K562 (cell line): Measurements from ENCODE around the gene KIAA0319L. TPM values are rescaled to one million over a fixed set of nuclear protein-coding genes. Genes with fewer than 3 reads are reported as not detected.

Experiments used
- CC2D1A ChIP-seq: fragments of 450-650 bp; IDR thresholded peaks from 2 replicates; pipeline ENCODE4 v1.6.1; 2017; ENCODE audit warnings: mild to moderate bottlenecking
- CHD2 ChIP-seq: IDR thresholded peaks from 2 replicates; pipeline ENCODE4 v1.6.1; 2011; ENCODE audit warnings: low read depth, low read length
- EGR1 ChIP-seq: fragments of 450-650 bp; conservative IDR thresholded peaks from 2 replicates; pipeline ENCODE4 v1.6.1; 2017; ENCODE audit warnings: mild to moderate bottlenecking
- EHMT2 ChIP-seq: fragments of 450-650 bp; IDR thresholded peaks from 2 replicates; pipeline ENCODE4 v1.6.1; 2018; ENCODE audit warnings: antibody characterized with exemption
- ETV6 ChIP-seq, 3 experiments: fragments of 150-350 bp in 1 of 3; sonication (generic) in 1 of 3; formaldehyde crosslinking in 1 of 3; IDR thresholded peaks; 2 replicates each; pipeline versions ENCODE4 v1.6.1 to v1.8.0; 2014 to 2022; ENCODE audit warnings: borderline replicate concordance in 2 of 3, low read depth in 2 of 3, antibody characterized with exemption in 1 of 3, low read length in 1 of 3, mild to moderate bottlenecking in 1 of 3, missing genetic modification reagents in 1 of 3
- GTF2F1 ChIP-seq: IDR thresholded peaks from 2 replicates; pipeline ENCODE4 v1.6.1; 2011; ENCODE audit warnings: low read depth, low read length, improper control_type of control experiment
- HDAC8 ChIP-seq: fragments of 450-650 bp; IDR thresholded peaks from 2 replicates; pipeline ENCODE4 v1.6.1; 2016; ENCODE audit warnings: mild to moderate bottlenecking, missing genetic modification characterization, moderate library complexity, missing compliant biosample characterization
- HNRNPLL ChIP-seq: fragments of 200-400 bp; formaldehyde crosslinking; IDR thresholded peaks from 2 replicates; pipeline ENCODE4 v1.6.1; 2017; ENCODE audit warnings: low read length, low read depth, mild to moderate bottlenecking; ENCODE audit not compliant: poor library complexity, severe bottlenecking
- KDM5B ChIP-seq: fragments of 200-600 bp; sonication (generic); IDR thresholded peaks from 2 replicates; pipeline ENCODE4 v1.6.1; 2012; ENCODE audit warnings: low read depth, mild to moderate bottlenecking, moderate library complexity, low read length, control low read depth, inconsistent platforms; ENCODE audit not compliant: insufficient replicate concordance
- POLR2B ChIP-seq: fragments of 450-650 bp; IDR thresholded peaks from 2 replicates; pipeline ENCODE4 v1.6.1; 2018; ENCODE audit warnings: low read depth; ENCODE audit not compliant: partially characterized antibody
- POLR2H ChIP-seq: IDR thresholded peaks from 2 replicates; pipeline ENCODE4 v1.6.1; 2016; ENCODE audit warnings: missing genetic modification characterization, low read depth, mild to moderate bottlenecking, control low read depth, missing compliant biosample characterization, moderate library complexity
- RBM14 ChIP-seq: fragments of 200-400 bp; formaldehyde crosslinking; IDR thresholded peaks from 2 replicates; pipeline ENCODE4 v1.6.1; 2018; ENCODE audit warnings: low read depth, mild to moderate bottlenecking, low read length, moderate library complexity, borderline replicate concordance; ENCODE audit not compliant: insufficient read depth
- TCF7L2 ChIP-seq: fragments of 150-350 bp; IDR thresholded peaks from 2 replicates; pipeline ENCODE4 v1.6.1; 2016; ENCODE audit warnings: low read depth, mild to moderate bottlenecking, low read length, moderate library complexity
- ZNF347 ChIP-seq: fragments of 450-650 bp; formaldehyde crosslinking; IDR thresholded peaks from 2 replicates; pipeline ENCODE4 v1.4.0; 2020; ENCODE audit warnings: low read depth, mild to moderate bottlenecking, moderate library complexity
- ZNF354B ChIP-seq: fragments of 250-450 bp; sonication (Bioruptor Pico); IDR thresholded peaks from 2 replicates; pipeline ENCODE4 v1.4.0; 2020
- ZNF717 ChIP-seq: fragments of 250-450 bp; sonication (Bioruptor Pico); IDR thresholded peaks from 2 replicates; pipeline ENCODE4 v1.5.0; 2021
- polyA plus RNA-seq, 8 experiments: library from polyadenylated mRNA; depleted of rRNA in 4 of 8; stranded (reverse) in 5 of 8; unstranded in 3 of 8; fragments of >200 nt; fragmentation: Nextera tagmentation in 2 of 8; fragmentation: Illumina TruSeq in 1 of 8; extraction: Ambion mirVana in 2 of 8; extraction: Trizol in 1 of 8; gene quantifications; 2 replicates each; pipeline versions ENCODE4 v1.2.1 to v1.2.3, GENCODE V29; 2011 to 2014; ENCODE audit warnings: inconsistent platforms in 1 of 8, missing spikeins in 1 of 8
- total RNA-seq, 7 experiments: library from RNA; depleted of rRNA in 6 of 7; stranded (reverse); fragments of >200 nt in 6 of 7; fragmentation: Illumina TruSeq in 2 of 7; extraction: Trizol in 2 of 7; gene quantifications; 2 replicates each; pipeline versions ENCODE4 v1.2.1 to v1.2.3, GENCODE V29; 2011 to 2021; ENCODE audit warnings: low replicate concordance in 1 of 7
- TF ChIP-seq, protein P1 (sequence below), 2 experiments: IDR thresholded peaks; 2 replicates each; pipeline ENCODE4 v1.6.1; 2012; ENCODE audit warnings: improper control_type of control experiment in 2 of 2, low read depth in 2 of 2, low read length in 2 of 2, borderline replicate concordance in 1 of 2
- TF ChIP-seq, protein P2 (sequence below): fragments of 450-650 bp; IDR thresholded peaks from 2 replicates; pipeline ENCODE4 v1.6.1; 2016; ENCODE audit warnings: mild to moderate bottlenecking
- TF ChIP-seq, protein P3 (sequence below): sonication (generic); formaldehyde crosslinking; IDR thresholded peaks from 2 replicates; pipeline ENCODE4 v1.5.0; 2020; ENCODE audit warnings: missing genetic modification reagents
- TF ChIP-seq, protein P4 (sequence below): fragments of 250-450 bp; sonication (Bioruptor Pico); IDR thresholded peaks from 2 replicates; pipeline ENCODE4 v1.8.0; 2022; ENCODE audit warnings: moderate library complexity, mild to moderate bottlenecking, inconsistent platforms

KIAA0319L gene
- total and polyA plus RNA-seq, 9 of the 15 experiments (the other 6 are each of a cell fraction or from before 2014, with no cell fraction given) = 2.4 to 51.7 (median 27.4) TPM

DNA sequence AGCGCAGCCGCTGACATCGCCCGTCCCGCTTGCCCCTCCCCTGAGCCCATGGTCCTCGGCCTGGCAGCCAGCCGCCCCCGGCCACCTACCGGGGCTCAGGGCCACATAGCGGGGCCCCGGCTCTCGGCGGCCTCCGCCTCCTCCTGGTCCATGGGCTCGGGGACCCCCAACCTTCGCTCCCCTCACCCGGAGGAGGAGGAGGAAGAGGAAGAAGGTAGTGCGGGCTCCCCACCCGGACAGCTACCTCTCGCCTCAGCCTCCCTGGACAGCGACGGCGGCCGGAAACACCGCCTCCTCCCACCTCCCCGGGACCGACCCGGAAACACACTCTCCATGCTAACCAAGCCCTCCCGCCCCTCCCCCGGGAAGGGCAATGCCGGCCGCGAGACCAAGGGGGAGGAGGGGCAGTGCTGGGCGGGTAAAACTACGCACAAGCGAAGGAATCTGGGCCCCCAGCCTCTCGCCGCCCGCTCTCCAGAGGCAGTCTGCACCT, at the start of gene KIAA0319L (continued):
- TF ChIP-seq GTF2F1 (no peak), TCF7L2 (no peak), ZNF354B (CRISPR knock-in tag) (no peak), EHMT2 (0 out of 2 replicates have a peak, but pooled peaks have one; percentile 48), ZNF347 (CRISPR knock-in tag) (no peak), POLR2H (no peak), CHD2 (no peak), CC2D1A (0 out of 2 replicates have a peak, but pooled peaks have one; percentile 13), EGR1 (no peak), KDM5B (peak; percentile 74), HDAC8 (tag) (no peak), ETV6 (IDR thresholded peaks at IDR 0.05; ENCODE audit: borderline replicate concordance in 1 of 2, low read depth in 2 of 2, low read length in 1 of 2) (peak in 1 of 2 experiments; percentile 8; a peak in 1 of 4 replicates), ETV6 (CRISPR knock-in tag; IDR thresholded peaks at IDR 0.05; ENCODE audit: borderline replicate concordance) (no peak), RBM14 (0 out of 2 replicates have a peak, but pooled peaks have one; percentile 17), POLR2B (peak; percentile 87), ZNF717 (CRISPR knock-in tag) (no peak), HNRNPLL (no peak)
- TF ChIP-seq, protein P1, sequence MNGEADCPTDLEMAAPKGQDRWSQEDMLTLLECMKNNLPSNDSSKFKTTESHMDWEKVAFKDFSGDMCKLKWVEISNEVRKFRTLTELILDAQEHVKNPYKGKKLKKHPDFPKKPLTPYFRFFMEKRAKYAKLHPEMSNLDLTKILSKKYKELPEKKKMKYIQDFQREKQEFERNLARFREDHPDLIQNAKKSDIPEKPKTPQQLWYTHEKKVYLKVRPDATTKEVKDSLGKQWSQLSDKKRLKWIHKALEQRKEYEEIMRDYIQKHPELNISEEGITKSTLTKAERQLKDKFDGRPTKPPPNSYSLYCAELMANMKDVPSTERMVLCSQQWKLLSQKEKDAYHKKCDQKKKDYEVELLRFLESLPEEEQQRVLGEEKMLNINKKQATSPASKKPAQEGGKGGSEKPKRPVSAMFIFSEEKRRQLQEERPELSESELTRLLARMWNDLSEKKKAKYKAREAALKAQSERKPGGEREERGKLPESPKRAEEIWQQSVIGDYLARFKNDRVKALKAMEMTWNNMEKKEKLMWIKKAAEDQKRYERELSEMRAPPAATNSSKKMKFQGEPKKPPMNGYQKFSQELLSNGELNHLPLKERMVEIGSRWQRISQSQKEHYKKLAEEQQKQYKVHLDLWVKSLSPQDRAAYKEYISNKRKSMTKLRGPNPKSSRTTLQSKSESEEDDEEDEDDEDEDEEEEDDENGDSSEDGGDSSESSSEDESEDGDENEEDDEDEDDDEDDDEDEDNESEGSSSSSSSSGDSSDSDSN (IDR thresholded peaks at IDR 0.05; ENCODE audit: borderline replicate concordance in 1 of 2, low read depth in 2 of 2, low read length in 2 of 2) = peak; percentile 70 to 81; a peak in 2 of 4 replicates
- TF ChIP-seq, protein P2, sequence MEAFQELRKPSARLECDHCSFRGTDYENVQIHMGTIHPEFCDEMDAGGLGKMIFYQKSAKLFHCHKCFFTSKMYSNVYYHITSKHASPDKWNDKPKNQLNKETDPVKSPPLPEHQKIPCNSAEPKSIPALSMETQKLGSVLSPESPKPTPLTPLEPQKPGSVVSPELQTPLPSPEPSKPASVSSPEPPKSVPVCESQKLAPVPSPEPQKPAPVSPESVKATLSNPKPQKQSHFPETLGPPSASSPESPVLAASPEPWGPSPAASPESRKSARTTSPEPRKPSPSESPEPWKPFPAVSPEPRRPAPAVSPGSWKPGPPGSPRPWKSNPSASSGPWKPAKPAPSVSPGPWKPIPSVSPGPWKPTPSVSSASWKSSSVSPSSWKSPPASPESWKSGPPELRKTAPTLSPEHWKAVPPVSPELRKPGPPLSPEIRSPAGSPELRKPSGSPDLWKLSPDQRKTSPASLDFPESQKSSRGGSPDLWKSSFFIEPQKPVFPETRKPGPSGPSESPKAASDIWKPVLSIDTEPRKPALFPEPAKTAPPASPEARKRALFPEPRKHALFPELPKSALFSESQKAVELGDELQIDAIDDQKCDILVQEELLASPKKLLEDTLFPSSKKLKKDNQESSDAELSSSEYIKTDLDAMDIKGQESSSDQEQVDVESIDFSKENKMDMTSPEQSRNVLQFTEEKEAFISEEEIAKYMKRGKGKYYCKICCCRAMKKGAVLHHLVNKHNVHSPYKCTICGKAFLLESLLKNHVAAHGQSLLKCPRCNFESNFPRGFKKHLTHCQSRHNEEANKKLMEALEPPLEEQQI = peak; percentile 23; the same call in 1 of the 2 replicates
- TF ChIP-seq, protein P3, sequence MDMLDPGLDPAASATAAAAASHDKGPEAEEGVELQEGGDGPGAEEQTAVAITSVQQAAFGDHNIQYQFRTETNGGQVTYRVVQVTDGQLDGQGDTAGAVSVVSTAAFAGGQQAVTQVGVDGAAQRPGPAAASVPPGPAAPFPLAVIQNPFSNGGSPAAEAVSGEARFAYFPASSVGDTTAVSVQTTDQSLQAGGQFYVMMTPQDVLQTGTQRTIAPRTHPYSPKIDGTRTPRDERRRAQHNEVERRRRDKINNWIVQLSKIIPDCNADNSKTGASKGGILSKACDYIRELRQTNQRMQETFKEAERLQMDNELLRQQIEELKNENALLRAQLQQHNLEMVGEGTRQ (CRISPR knock-in tag) = no peak
- TF ChIP-seq, protein P4, sequence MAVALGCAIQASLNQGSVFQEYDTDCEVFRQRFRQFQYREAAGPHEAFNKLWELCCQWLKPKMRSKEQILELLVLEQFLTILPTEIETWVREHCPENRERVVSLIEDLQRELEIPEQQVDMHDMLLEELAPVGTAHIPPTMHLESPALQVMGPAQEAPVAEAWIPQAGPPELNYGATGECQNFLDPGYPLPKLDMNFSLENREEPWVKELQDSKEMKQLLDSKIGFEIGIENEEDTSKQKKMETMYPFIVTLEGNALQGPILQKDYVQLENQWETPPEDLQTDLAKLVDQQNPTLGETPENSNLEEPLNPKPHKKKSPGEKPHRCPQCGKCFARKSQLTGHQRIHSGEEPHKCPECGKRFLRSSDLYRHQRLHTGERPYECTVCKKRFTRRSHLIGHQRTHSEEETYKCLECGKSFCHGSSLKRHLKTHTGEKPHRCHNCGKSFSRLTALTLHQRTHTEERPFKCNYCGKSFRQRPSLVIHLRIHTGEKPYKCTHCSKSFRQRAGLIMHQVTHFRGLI = no peak
